NOMO-1 treated with dmso at 0.1 percent for 144 hours (cell line): ENCODE measurements around the gene BHLHA9.
"Not testable (repeated sequence)": the region's sequence is repeated elsewhere in the genome, so short reads cannot be mapped to it uniquely, and the experiment has no call there.

Source experiments
- DNase-seq: peaks from one replicate; lab custom pipeline; 2025; ENCODE audit not compliant: unreplicated experiment; lab: John Stamatoyannopoulos, UW

BHLHA9 gene

DNA sequence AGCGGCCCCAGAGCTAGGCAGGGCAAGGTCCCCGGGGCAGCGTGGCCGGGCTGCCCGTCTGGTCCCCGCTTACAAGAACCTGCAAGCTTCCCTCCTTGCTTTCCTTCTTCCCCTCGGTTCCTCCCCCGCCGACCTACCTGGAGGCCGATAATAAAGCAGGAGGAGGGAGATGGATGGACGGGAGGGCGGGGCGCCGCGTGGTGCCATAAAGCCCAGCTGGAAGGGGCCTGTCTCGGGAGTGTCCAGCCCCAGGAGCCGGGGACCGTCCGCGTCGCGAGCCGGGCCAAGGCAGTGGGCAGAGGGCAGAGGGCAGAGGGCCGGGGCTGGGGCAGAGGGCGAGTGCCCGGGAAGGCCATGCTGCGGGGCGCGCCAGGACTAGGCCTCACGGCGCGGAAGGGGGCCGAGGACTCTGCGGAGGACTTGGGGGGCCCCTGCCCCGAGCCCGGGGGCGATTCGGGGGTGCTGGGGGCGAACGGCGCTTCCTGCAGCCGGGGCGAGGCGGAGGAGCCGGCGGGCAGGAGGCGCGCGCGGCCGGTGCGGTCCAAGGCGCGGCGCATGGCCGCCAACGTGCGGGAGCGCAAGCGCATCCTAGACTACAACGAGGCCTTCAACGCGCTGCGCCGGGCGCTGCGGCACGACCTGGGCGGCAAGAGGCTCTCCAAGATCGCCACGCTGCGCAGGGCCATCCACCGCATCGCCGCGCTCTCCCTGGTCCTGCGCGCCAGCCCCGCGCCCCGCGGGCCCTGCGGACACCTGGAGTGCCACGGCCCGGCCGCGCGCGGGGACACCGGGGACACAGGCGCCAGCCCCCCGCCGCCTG, at the start of gene BHLHA9:
Gene BHLHA9 (plus strand): TSS at position 235 of the 820 bp plus-strand sequence. CDS start 120 bp downstream, at position 355.
- DNase-seq = no peak

DNA sequence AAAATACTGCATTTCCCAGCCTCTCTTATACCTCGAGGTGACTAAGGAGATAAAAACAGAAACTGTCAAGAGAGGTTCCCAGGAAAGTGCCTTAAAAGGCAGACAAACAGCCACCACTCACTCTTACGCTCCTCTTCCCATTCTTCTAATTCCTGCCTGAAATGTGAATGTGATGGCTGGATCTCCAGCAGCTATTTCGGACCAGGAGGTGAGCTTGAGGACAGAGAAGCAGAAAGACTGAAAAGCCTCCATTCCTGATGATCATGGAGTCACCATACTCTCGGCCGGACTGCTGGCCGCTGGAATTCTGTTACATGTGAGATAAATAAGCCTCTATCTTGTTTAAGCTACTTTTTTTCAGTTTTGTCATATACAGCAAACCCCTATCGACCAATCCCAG, 49.0 kb upstream of the BHLHA9 start:
- no peak for DNase-seq

DNA sequence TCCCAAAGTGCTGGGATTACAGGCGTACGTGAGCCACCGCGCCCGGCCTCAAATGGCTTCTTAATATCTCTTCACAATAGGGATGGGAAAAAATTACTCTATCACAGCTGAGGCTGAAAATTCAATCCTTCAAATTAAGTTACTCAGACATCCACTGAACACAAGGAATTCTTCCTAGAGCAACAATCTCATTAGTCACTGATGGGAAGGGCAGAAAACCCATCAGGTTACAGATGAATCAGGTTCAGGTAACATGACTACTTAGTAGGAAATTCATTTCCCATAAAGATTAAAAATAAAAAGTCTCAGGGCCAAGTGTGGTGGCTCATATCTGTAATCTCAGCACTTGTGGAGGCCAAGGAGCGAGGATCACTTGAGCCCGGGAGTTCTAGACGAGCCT, 47.9 kb upstream of the BHLHA9 start:
- DNase-seq = no peak

DNA sequence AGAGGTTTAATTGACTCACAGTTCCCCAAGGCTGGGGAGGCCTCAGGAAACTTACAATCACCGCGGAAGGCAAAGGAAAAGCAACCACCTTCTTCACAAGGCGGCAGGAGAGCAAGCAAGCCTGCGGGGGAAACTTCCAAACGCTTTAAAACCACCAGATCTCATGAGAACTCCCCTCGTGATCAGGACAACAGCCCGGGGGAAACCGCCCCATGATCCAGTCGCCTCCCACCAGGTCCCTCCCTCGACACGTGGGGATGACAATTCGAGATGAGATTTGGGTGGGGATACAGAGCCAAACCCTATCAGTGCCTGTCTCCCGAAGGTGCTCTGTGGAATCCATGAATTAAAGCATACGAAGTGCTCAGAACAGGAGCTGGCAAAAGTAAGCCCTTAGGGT, 46.6 kb upstream of the BHLHA9 start:
- DNase-seq = no peak

DNA sequence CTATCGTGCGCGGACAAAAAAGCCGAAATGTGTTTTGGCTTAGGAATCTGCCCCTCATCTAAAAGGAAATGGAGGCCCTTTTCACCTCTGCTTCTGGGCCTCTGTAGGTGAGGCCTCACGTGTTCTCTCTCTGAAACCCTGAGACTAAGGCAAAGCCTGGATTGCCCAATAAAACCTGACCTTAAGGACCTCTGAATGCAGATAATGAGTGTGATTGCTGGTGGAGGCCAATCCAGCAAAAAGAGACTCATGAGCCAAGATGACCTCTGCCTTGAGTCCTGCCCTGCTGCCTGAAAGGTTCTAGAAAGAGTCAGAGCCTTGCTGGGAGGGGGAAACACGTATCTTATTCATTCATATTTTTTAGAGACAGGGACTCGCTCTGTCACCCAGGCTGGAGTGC, 45.9 kb upstream of the BHLHA9 start:
- no peak for DNase-seq

DNA sequence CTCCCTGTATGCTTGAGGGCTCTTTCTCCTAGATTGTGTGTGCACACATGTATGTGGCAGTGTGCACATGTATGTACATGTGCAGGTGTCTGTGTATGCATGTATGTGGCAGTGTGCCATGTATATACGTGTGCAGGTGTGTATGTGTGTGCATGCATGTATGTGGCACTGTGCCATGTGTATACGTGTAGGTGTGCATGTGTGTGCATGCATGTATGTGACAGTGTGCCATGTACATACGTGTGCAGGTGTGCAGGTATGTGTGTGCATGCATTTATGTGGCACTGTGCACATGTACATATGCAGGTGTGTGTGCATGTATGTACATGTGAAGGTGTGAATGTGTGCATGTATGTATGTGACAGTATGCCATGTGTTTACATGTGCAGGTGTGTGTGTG, 43.9 kb upstream of the BHLHA9 start:
- no peak for DNase-seq

DNA sequence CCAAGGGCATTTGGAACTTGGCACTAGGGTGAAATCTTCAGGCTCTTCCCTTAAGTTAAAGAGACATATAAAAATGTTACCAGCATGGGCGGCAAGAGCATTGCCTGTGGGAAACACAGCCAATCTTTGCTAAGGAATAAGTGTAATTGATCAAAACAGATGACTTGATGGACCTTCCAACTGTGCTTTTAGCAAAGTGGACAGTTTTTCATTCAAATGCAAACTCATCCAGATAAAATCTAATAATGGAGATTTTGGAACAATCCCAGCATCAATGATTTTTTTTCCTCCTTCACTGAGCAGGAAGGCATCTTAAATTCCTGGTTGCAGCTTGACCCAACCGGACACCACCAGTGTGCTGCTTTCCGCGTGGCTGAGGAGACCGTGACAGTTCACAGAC, 42.9 kb upstream of the BHLHA9 start:
- DNase-seq = no peak

DNA sequence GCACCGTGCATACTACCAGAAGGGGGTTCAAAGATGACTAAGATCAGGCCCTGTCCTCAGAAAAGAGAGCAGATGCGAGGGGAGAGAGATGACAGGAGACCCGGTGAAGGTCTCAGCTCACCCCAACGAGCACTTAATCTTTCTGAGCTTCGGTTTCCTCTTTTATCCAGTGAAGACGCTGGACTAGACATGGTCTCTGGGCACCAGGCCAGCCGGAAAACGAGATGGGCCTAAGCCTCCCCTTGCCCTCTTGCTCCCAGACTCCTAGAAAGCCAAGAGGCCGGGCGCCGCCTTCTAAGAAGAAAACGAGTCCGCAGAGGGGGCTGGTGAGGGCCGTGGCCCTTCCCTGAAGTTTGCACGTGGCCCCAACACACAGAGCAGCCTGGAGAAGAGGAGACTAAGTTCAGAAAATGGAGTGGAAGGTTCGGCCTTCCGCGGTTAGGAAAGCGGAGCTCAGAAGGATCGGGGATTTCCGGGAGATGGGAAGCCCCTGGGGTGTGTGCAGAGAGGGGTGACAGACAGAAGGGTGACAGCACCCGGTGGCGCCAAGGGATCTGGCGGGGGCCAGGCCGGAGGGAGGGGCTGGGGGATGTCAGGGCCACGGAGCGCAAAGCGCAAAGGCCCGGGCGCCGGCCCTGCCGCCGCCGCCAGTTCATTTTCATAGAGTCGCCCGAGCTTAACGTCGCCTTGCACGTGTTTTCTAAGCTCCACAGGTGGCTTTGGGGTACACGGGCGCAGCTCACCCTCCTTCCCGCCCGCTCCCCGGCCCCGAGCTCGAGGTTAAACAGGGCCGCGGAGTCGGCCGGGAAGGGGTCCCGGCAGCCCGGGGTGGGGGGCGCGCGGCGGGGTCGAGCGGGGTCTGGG, 42.1 kb upstream of the BHLHA9 start:
- peak; percentile 43 for DNase-seq

DNA sequence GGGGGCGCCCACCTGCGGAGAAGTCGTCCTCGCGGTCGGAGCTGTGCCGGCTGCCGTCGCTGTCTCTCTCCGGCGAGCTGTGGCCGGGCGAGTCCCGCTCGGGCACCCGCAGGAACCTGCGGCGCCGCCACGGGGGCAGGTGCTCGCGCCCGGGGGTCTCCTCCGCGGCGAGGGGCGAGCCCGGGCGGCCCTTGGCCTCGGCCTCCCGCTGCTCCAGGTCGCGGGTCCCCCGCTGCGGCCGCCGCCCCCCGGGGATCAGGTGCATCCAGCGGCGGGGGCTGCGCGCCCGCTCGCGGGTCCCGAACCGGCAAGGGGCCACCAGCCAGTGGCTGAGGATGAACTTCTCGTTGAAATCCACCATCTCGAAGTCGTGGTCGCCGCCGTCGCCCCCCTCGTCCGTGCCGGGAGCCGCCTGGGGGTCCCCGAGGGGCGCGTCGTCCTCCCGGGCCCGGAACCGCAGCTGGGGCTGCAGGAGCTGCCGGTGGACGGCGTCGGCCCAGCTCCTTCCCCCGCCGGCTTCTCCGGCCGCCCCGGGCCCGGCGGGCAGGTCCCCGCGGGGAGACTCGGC, 41.4 kb upstream of the BHLHA9 start:
- no peak for DNase-seq

DNA sequence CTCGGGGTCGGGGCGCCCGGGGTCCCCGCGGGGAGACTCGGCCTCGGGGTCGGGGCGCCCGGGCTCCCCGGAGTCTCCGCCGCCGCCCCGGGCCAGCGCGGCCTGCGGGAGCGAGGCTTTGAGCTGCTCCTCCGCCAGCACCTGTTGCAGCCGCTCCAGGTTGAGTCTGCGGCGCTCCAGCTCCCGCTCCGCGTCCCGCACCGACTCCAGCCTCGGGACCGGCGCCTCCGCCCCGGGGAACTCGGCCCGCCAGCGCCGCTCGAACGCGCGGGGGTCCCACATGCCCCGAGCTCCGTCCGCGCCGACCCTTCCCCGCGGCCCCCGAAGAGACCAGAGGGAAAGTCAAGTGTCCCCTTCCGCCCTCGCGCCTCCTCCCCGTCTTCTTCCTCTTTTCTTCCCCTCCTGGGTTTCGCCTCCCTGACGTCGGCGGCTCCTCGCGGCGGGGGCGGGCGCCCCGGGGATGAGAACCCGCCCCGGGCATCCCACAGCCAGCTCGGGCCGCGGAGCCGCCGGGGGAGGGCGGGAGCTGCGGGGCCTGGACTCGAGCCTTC, 40.8 kb upstream of the BHLHA9 start:
- DNase-seq = peak; percentile 86

DNA sequence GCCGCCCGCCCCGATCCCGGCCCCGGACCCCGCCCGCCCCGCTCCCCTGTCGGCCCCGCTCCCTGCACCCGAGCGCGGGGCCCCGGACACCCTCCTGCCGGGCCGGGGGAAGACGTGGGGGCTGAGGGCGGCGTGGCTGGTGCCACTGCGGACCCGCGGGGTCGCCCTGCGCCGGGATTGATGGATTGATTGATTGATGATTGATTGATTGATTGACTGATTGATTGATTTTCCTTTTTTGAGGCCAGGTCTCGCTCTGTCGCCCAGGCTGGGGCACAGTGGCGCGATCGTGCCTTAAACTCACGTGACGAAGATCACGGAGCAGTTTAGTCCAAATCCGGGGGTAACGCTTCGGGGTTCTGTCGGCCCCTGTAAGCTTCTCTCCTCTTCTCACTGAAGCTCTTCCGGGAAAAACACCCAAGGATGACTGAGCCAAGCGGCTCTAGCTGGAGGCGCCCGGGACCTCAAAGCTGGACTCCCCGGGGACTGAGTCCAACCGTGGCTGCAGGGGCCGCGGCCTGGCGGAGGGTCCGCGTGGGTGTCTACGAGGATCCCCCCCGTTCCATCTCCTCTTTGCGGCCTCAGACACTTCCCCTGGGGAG, 40.2 kb upstream of the BHLHA9 start:
- DNase-seq = no peak

DNA sequence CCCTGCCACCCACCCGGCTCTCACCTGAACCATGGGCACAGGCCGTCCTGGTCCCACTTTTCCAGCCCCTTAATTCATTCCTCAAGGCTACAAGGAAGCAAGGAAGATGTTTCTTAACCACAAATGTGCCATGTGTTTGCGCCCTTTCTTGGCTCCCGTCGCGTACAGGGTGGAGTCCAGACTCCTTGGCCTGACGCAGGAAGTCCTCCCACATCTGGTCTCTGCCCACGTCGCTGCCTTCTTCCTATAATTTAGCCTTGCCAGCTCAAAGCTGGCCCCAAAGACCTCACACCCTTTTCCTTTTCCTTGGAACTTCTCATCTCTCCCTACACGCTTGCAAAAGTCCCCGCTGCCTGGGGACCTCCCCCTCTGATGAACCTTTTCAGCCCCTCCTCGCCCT, 38.8 kb upstream of the BHLHA9 start:
- DNase-seq = no peak

DNA sequence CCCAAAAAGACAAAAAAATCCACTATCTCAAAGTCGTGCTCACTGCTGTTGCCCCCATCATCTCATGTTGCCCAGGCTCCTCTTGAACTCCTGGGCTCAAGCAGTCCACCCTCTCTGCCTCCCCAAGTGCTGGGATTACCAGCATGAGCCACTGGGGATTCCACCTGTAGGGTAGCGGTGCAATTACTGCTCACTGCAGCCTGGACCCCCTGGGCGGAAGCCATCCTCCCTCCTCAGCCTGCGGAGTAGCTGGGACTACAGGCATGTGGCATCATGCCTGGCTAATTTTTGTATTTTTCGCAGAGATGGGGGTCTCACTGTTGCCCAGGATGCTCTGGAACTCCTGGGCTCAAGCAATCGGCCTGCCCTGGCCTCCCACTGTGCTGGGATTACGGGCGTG, 37.9 kb upstream of the BHLHA9 start:
- DNase-seq = no peak

DNA sequence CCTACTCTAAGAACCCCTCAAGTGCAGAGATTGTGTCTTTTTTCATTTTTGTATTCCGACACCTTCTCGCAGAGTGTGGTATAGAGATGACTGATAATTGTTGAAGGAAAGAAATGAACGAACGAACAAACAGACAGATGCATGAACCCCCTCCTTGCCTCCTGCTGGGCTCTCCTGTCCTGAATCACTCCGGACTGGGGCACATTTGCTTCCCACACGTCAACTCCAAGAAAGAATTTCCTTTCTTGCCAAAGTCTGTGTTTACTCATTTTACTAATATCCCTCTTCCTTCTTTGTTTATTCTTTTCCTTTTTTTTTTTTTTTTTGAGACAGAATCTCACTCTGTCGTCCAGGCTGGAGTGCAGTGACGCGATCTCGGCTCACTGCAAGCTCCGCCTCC, 37.5 kb upstream of the BHLHA9 start:
- no peak for DNase-seq

DNA sequence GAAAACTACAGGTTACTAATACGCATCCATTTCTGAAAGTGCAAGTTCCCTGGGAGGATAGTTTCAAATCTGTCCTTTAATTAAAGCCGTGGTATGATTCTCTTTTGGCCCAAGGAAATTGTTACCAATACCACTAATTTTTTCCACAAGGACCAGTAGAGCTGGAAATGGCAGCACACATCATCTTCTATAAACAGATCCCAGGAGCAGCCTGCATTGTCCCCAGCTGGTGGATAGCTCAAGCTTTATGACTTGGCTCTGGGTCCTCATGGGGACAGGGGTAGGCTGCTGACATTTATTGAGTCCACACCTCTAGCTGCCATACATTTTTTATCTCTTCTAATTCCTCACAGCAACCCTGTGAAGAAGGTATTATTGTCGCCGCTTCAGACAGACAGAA, 35.8 kb upstream of the BHLHA9 start:
- no peak for DNase-seq

DNA sequence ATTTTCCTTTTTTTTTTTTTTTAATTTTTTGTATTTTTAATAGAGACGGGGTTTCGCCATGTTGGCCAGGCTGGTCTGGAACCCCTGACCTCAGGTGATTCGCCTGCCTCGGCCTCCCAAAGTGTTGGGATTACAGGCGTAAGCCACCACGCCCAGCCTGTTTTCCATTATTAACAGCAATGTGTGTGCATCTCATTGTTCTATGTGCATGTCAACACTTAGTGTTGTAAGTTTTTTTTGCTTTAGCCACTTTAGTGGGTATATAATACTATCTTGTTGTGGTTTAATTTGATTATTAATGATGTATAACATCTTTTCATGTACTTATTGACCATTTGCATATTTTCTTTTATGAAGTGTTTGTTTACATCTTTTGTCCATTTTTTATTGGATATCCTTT, 32.8 kb upstream of the BHLHA9 start:
- DNase-seq = no peak

DNA sequence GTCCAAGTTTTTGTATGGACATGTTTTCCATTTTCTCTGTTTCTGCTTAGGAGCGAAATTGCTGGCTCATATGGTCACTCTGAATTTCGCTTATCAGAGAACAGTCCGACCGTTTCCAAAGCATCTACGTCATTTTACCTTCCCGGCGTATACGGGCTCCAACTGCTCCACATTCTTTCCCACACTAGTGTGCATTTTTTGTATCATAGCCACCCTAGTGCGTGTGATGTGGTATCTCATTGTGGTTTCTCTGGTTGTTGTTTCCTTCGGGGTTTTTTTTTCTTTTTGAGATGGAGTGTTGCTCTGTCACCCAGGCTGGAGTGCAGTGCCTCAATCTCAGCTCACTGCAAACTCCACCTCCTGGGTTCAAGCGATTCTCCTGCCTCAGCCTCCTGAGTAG, 31.0 kb upstream of the BHLHA9 start:
- no peak for DNase-seq

DNA sequence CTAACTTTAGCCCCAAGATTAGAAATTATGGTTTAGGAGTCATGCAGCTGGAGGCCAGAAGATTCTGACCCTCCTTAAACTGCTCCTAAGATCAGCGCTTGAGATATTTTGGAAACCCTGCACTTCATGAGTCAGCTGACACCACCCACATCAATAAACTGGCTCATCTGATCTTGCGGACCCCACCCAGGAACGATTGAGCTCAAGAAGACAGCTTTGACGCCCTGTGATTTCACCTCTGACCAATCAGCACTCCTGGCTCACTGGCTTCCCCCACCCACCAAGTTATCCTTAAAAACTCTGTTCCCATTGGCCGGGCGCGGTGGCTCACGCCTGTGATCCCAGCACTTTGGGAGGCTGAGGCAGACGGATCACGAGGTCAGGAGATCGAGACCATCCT, 29.8 kb upstream of the BHLHA9 start:
- not testable (repeated sequence) for DNase-seq

DNA sequence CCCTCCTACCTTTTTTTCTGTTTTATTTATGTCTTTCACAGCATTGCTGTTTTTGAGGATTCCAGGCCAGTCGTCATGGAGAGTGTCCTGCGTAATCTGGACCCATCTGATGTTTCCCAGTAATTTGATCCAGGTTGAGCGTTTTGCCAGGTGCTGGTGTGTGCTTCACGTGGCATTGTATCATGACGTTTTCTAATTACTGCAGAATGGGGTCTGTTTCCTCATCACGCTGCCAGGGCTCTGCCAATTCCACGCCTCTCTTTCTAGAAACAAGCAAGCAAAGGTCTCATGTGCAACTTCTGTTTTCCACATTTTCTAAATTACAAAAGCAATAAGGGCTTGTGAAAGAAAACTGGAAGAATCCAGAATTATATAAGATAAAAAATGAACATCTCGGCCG, 28.3 kb upstream of the BHLHA9 start:
- peak; percentile 37 for DNase-seq

DNA sequence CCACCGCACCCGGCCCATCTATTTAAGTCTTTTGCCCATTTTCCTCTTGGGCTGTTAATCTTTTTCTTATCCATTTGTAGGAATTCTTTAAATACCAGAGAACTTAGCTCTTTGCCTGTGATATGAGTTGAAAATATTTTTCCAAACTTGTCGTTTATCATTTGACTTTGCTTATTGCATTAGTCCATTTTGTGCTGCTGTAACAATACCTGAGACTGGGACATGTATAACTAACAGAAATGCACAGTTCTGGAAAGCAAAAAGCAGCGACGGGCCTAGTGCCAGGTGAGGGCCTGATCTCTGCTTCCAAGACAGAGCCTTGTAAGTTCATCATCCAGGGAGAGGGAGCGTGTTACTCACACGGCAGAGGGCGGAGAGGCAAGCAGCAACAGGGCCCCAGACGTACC, 25.6 kb upstream of the BHLHA9 start:
- DNase-seq = no peak
